IMR-90 (cell line): ENCODE data around the gene UBAC1. TPM values are rescaled to one million over a fixed set of nuclear protein-coding genes. Genes with fewer than 3 reads are reported as not detected.

Experiments used
- ATAC-seq: fragments of 200-7000 bp; cut with Tn5 transposase; 2 replicates; pipeline ENCODE4 v1.9.1; 2020; ENCODE audit warnings: low read depth, mild to moderate bottlenecking, moderate library complexity
- BruUV-seq: library from RNA; stranded (reverse); fragments of 400-500 nt; replicated peaks from 2 replicates; lab custom pipeline; 2021; lab: Mats Ljungman, UMichigan
- CTCF ChIA-PET: fragments of 300-600 bp; formaldehyde crosslinking; extraction: SDS; loops from one replicate; lab custom pipeline; 2021; ENCODE audit warnings: antibody characterized with exemption; lab: Yijun Ruan, JAX
- POLR2A ChIA-PET: fragments of 300-600 bp; sonication (Branson Sonifier 250); formaldehyde crosslinking; loops from one replicate; lab custom pipeline; 2022; ENCODE audit warnings: antibody characterized with exemption; ENCODE audit not compliant: unreplicated experiment; lab: Charles Lee
- DNase-seq: peaks from one replicate; pipeline ENCODE4 v3.0.0; 2013
- H2AFZ ChIP-seq: replicated peaks from 2 replicates; pipeline ENCODE3; 2013; ENCODE audit warnings: low read length, mild to moderate bottlenecking; ENCODE audit not compliant: poor library complexity
- H2AK5ac ChIP-seq: 2 replicates; pipeline ENCODE4 v1.6.1; 2013; ENCODE audit warnings: low read depth, low read length, inconsistent platforms
- H2AK9ac ChIP-seq: replicated peaks from 2 replicates; pipeline ENCODE3; 2013; ENCODE audit warnings: mild to moderate bottlenecking, low read depth, low read length, moderate library complexity; ENCODE audit not compliant: poor library complexity
- H2BK120ac ChIP-seq: 2 replicates; pipeline ENCODE4 v1.6.1; 2013; ENCODE audit warnings: low read depth, low read length, inconsistent platforms
- H2BK15ac ChIP-seq: 3 replicates; pipeline ENCODE4 v1.6.1; 2013; ENCODE audit warnings: low read depth, low read length, inconsistent platforms
- H2BK20ac ChIP-seq: 2 replicates; pipeline ENCODE4 v1.6.1; 2013; ENCODE audit warnings: low read depth, mild to moderate bottlenecking, inconsistent platforms, low read length, moderate library complexity
- H2BK5ac ChIP-seq: 2 replicates; pipeline ENCODE4 v1.6.1; 2013; ENCODE audit warnings: mild to moderate bottlenecking, low read depth, low read length, inconsistent platforms; ENCODE audit not compliant: poor library complexity, severe bottlenecking
- H3K14ac ChIP-seq: replicated peaks from 2 replicates; pipeline ENCODE4 v1.6.1; 2013; ENCODE audit warnings: low read depth, low read length, inconsistent platforms
- H3K18ac ChIP-seq: 2 replicates; pipeline ENCODE4 v1.6.1; 2013; ENCODE audit warnings: low read depth, low read length, control low read depth
- H3K23ac ChIP-seq: 2 replicates; pipeline ENCODE4 v1.6.1; 2013; ENCODE audit warnings: low read depth, low read length, inconsistent platforms
- H3K27ac ChIP-seq: 2 replicates; pipeline ENCODE4 v1.5.1; 2013; ENCODE audit warnings: mild to moderate bottlenecking, control low read depth, low read length; ENCODE audit not compliant: insufficient read depth
- H3K27me3 ChIP-seq: 2 replicates; pipeline ENCODE4 v1.6.1; 2013; ENCODE audit warnings: low read length; ENCODE audit not compliant: control insufficient read depth, insufficient read depth
- H3K36me3 ChIP-seq: 2 replicates; pipeline ENCODE4 v1.6.1; 2013; ENCODE audit warnings: low read length, mixed read lengths; ENCODE audit not compliant: control insufficient read depth, insufficient read depth
- H3K4ac ChIP-seq: 2 replicates; pipeline ENCODE4 v1.6.1; 2013; ENCODE audit warnings: low read depth, low read length, inconsistent platforms
- H3K4me1 ChIP-seq: 2 replicates; pipeline ENCODE4 v1.6.1; 2013; ENCODE audit warnings: low read length, mixed read lengths; ENCODE audit not compliant: control insufficient read depth, insufficient read depth
- H3K4me2 ChIP-seq: 2 replicates; pipeline ENCODE4 v1.6.1; 2013; ENCODE audit warnings: low read depth, mild to moderate bottlenecking, control low read depth, low read length, moderate library complexity
- H3K4me3 ChIP-seq: 2 replicates; pipeline ENCODE4 v1.5.1; 2013; ENCODE audit warnings: low read depth, mild to moderate bottlenecking, control low read depth, low read length, moderate library complexity; ENCODE audit not compliant: insufficient read depth
- H3K56ac ChIP-seq: 2 replicates; pipeline ENCODE4 v1.6.1; 2013; ENCODE audit warnings: low read length, inconsistent platforms; ENCODE audit not compliant: insufficient read depth; ENCODE audit errors: extremely low read depth
- H3K79me1 ChIP-seq, 2 experiments: 2 replicates each; pipeline ENCODE4 v1.6.1; 2013; ENCODE audit warnings: low read length in 2 of 2, inconsistent platforms in 1 of 2, low read depth in 1 of 2
- H3K9ac ChIP-seq: 2 replicates; pipeline ENCODE4 v1.6.1; 2013; ENCODE audit warnings: low read depth, low read length, control low read depth
- H3K9me1 ChIP-seq: 2 replicates; pipeline ENCODE4 v1.6.1; 2013; ENCODE audit warnings: low read length, inconsistent platforms; ENCODE audit not compliant: insufficient read depth
- H3K9me3 ChIP-seq: 2 replicates; pipeline ENCODE4 v1.6.1; 2013; ENCODE audit warnings: low read length; ENCODE audit not compliant: control insufficient read depth, insufficient read depth
- H4K20me1 ChIP-seq: 2 replicates; pipeline ENCODE4 v1.6.1; 2013; ENCODE audit warnings: low read length, inconsistent platforms; ENCODE audit not compliant: insufficient read depth
- H4K5ac ChIP-seq: 2 replicates; pipeline ENCODE4 v1.6.1; 2013; ENCODE audit warnings: mild to moderate bottlenecking, low read depth, low read length, control low read depth
- H4K8ac ChIP-seq, 2 experiments: 2 replicates each; pipeline ENCODE4 v1.6.1; 2013; ENCODE audit warnings: low read depth in 2 of 2, low read length in 2 of 2, control low read depth in 1 of 2, inconsistent platforms in 1 of 2
- H4K91ac ChIP-seq: 2 replicates; pipeline ENCODE4 v1.6.1; 2013; ENCODE audit warnings: low read depth, low read length, inconsistent platforms; ENCODE audit not compliant: insufficient read depth
- BHLHE40 ChIP-seq: fragments of 150-350 bp; IDR thresholded peaks from 2 replicates; pipeline ENCODE4 v1.6.1; 2016; ENCODE audit warnings: mild to moderate bottlenecking, low read depth, low read length
- CEBPB ChIP-seq: IDR thresholded peaks from 2 replicates; pipeline ENCODE4 v1.6.1; 2012; ENCODE audit warnings: low read depth, low read length, improper control_type of control experiment
- CHD1 ChIP-seq: IDR thresholded peaks from 2 replicates; pipeline ENCODE4 v1.6.1; 2012; ENCODE audit warnings: low read depth, low read length, improper control_type of control experiment
- CTCF ChIP-seq: conservative IDR thresholded peaks from 2 replicates; pipeline ENCODE4 v1.5.1; 2012; ENCODE audit warnings: mild to moderate bottlenecking, low read depth, low read length, improper control_type of control experiment
- ELK1 ChIP-seq: fragments of 150-350 bp; IDR thresholded peaks from 2 replicates; pipeline ENCODE4 v1.6.1; 2016; ENCODE audit warnings: low read depth, mild to moderate bottlenecking, low read length, moderate library complexity, borderline replicate concordance
- FOS ChIP-seq: fragments of 150-350 bp; IDR thresholded peaks from 2 replicates; pipeline ENCODE4 v1.6.1; 2016; ENCODE audit warnings: low read depth, low read length
- MAFK ChIP-seq: IDR thresholded peaks from 2 replicates; pipeline ENCODE4 v1.6.1; 2012; ENCODE audit warnings: low read depth, low read length, improper control_type of control experiment
- MAZ ChIP-seq: IDR thresholded peaks from 2 replicates; pipeline ENCODE4 v1.6.1; 2012; ENCODE audit warnings: low read depth, mild to moderate bottlenecking, low read length, improper control_type of control experiment, moderate library complexity, borderline replicate concordance
- MXI1 ChIP-seq: IDR thresholded peaks from 2 replicates; pipeline ENCODE4 v1.6.1; 2012; ENCODE audit warnings: low read depth, mild to moderate bottlenecking, low read length, moderate library complexity, borderline replicate concordance
- NFE2L2 ChIP-seq: fragments of 150-350 bp; IDR thresholded peaks from 2 replicates; pipeline ENCODE4 v1.6.1; 2016; ENCODE audit warnings: low read depth, mild to moderate bottlenecking, low read length
- POLR2A ChIP-seq: IDR thresholded peaks from 2 replicates; pipeline ENCODE4 v1.6.1; 2012; ENCODE audit warnings: mild to moderate bottlenecking, low read depth, low read length
- RAD21 ChIP-seq: IDR thresholded peaks from 2 replicates; pipeline ENCODE4 v1.6.1; 2012; ENCODE audit warnings: low read length, improper control_type of control experiment
- RCOR1 ChIP-seq: IDR thresholded peaks from 2 replicates; pipeline ENCODE4 v1.6.1; 2012; ENCODE audit warnings: mild to moderate bottlenecking, low read length, improper control_type of control experiment; ENCODE audit not compliant: insufficient replicate concordance
- RFX5 ChIP-seq: IDR thresholded peaks from 2 replicates; pipeline ENCODE4 v1.8.0; 2012; ENCODE audit warnings: low read depth, mild to moderate bottlenecking, low read length, moderate library complexity
- SMC3 ChIP-seq: fragments of 150-350 bp; IDR thresholded peaks from 2 replicates; pipeline ENCODE4 v1.6.1; 2016; ENCODE audit warnings: low read depth, mild to moderate bottlenecking, antibody characterized with exemption, low read length, moderate library complexity
- USF2 ChIP-seq: fragments of 150-350 bp; IDR thresholded peaks from 2 replicates; pipeline ENCODE4 v1.6.1; 2017; ENCODE audit warnings: mild to moderate bottlenecking, antibody characterized with exemption, low read length, low read depth
- WGBS, 2 experiments: methylation state at CpG; one replicate each; pipeline versions ENCODE4 v1.1.5 to v1.1.7; 2013; ENCODE audit warnings: missing lambda C conversion rate in 2 of 2; ENCODE audit not compliant: insufficient read length in 1 of 2; ENCODE audit errors: extremely low coverage in 2 of 2; 5-methylcytosine and 5-hydroxymethylcytosine counted together
- dilution Hi-C: fragments of 300-500 bp; cut with HindIII; formaldehyde crosslinking; loops from one replicate; pipeline ENCODE4 v1.14.3; 2018; ENCODE audit warnings: low sequenced_read_pairs; ENCODE audit not compliant: unreplicated experiment
- in situ Hi-C: fragments of 300-500 bp; cut with MboI; formaldehyde crosslinking; loops from 3 replicates; pipeline ENCODE4 v1.14.3; 2019; ENCODE audit warnings: low sequenced_read_pairs, inconsistent platforms, mixed read lengths
- intact Hi-C: fragments of 100-400 bp; cut with micrococcal nuclease; formaldehyde crosslinking; loops from 2 replicates; pipeline ENCODE4 v1.10.0; 2022
- polyA plus RNA-seq, 3 experiments: library from polyadenylated mRNA; depleted of rRNA; stranded (reverse); fragments of >200 nt; gene quantifications; 2 replicates each; pipeline ENCODE4 v1.2.3, GENCODE V29; 2012; ENCODE audit warnings: low replicate concordance in 1 of 3
- total RNA-seq: library from RNA; depleted of rRNA; stranded (reverse); fragments of >200 nt; gene quantifications from 2 replicates; pipeline ENCODE4 v1.2.3, GENCODE V29; 2012

The UBAC1 gene
- total and polyA plus RNA-seq, 2 of the 4 experiments (the other 2 are of a cell fraction), result 25.3 to 33.9 TPM

GRCh38 chr9:136006169-136006568, 45.0 kb upstream of the UBAC1 start:
- no peak overlapping the region for H4K8ac ChIP-seq
- no peak overlapping the region for H2AFZ ChIP-seq
- no peak overlapping the region for H2BK20ac ChIP-seq
- no peak overlapping the region for H3K18ac ChIP-seq
- no peak overlapping the region for H4K91ac ChIP-seq
- intact Hi-C loops, result no loop called here
- H3K4ac ChIP-seq, result no peak overlapping the region
- H4K5ac ChIP-seq, result no peak overlapping the region
- H3K79me1 ChIP-seq, result peaks cover 4 to 23% of the 10 kb centered on the region in 2 experiments; a peak in 3 of 4 replicates
- POLR2A ChIA-PET, result no interaction called here
- no peaks in the 10 kb centered on the region for H3K9me3 ChIP-seq
- no peaks in the 10 kb centered on the region for H3K27me3 ChIP-seq
- H3K56ac ChIP-seq, result no peak overlapping the region
- no CpG with 5 or more reads among the region's 7 CpGs for WGBS, 2 experiments
- no peak overlapping the region for H3K4me2 ChIP-seq
- H3K14ac ChIP-seq, result no peak overlapping the region
- dilution Hi-C loops, result no loop called here
- no TSS peak for BruUV-seq
- H4K20me1 ChIP-seq, result peaks cover 7% of the 10 kb centered on the region; the same call in 1 of the 2 replicates
- no peak overlapping the region for H3K23ac ChIP-seq
- no peak overlapping the region for H2BK120ac ChIP-seq
- H3K4me1 ChIP-seq, result peaks cover 23% of the 10 kb centered on the region
- CTCF ChIA-PET, result no interaction called here
- H2BK15ac ChIP-seq, result no peak overlapping the region
- TF ChIP-seq RCOR1, result no peak
- TF ChIP-seq RFX5, result no peak
- TF ChIP-seq CTCF, result no peak
- no peak for TF ChIP-seq POLR2A
- no peak for TF ChIP-seq FOS
- TF ChIP-seq ELK1, result no peak
- no peak for TF ChIP-seq BHLHE40
- TF ChIP-seq NFE2L2, result no peak
- TF ChIP-seq MAZ, result no peak
- no peak for TF ChIP-seq USF2
- TF ChIP-seq CEBPB, result no peak
- TF ChIP-seq CHD1, result no peak
- TF ChIP-seq SMC3, result no peak
- TF ChIP-seq MXI1, result no peak
- TF ChIP-seq MAFK, result no peak
- no peak for TF ChIP-seq RAD21
- in situ Hi-C loops, result no loop called here
- ATAC-seq (no peak), DNase-seq (no peak)
- no peak overlapping the region for H2BK5ac ChIP-seq
- H3K36me3 ChIP-seq, result peaks cover 9% of the 10 kb centered on the region
- H3K4me3 ChIP-seq, result no peak overlapping the region
- H3K9me1 ChIP-seq, result 0 out of 2 replicates have a peak, but pooled peaks cover 3% of the 10 kb centered on the region
- no peak overlapping the region for H2AK9ac ChIP-seq
- no peak overlapping the region for H2AK5ac ChIP-seq
- no peak overlapping the region for H3K9ac ChIP-seq
- H3K27ac ChIP-seq, result no peak overlapping the region
